ENCODE data around the gene PUS7L. TPM values are rescaled to one million over a fixed set of nuclear protein-coding genes. Genes with fewer than 3 reads are reported as not detected.
"Not testable (repeated sequence)": the region's sequence is repeated elsewhere in the genome, so short reads cannot be mapped to it uniquely, and the experiment has no call there.

Gene PUS7L
- total and polyA plus RNA-seq, 2 donors (not counting 1 experiment from before 2014, with no cell fraction given): 2.6 to 23.5 TPM

- H3K36me3 ChIP-seq (replicated peaks in 1 of 2; ENCODE audit: control extremely low read depth in 1 of 2, control insufficient read depth in 1 of 2, extremely low read depth in 1 of 2, insufficient read depth in 2 of 2, low read length in 1 of 2); ATAC-seq (ENCODE audit: low read depth); H2AFZ ChIP-seq (ENCODE audit: insufficient read depth, low read depth, low read length, poor library complexity, severe bottlenecking); H3K27me3 Mint-ChIP-seq; H3K4me3 ChIP-seq (ENCODE audit: control extremely low read depth in 1 of 5, extremely low read depth in 1 of 5, insufficient read depth in 1 of 5, low read depth in 2 of 5, low read length in 4 of 5); H4K20me1 ChIP-seq (ENCODE audit: control insufficient read depth, insufficient read depth, low read length, poor library complexity, severe bottlenecking); H3K4me1 ChIP-seq (ENCODE audit: control insufficient read depth in 2 of 2, insufficient read depth in 2 of 2, low read length in 2 of 2); intact Hi-C loops (cut with micrococcal nuclease); H3K9ac ChIP-seq (ENCODE audit: low read length); H3K79me2 ChIP-seq (ENCODE audit: control insufficient read depth, insufficient read depth, low read length); DNase-seq; H3K4me1 Mint-ChIP-seq; H3K4me3 Mint-ChIP-seq; H3K27ac Mint-ChIP-seq; POLR2A ChIA-PET; H3K27me3 ChIP-seq (replicated peaks in 1 of 4; ENCODE audit: control extremely low read depth in 1 of 4, control insufficient read depth in 3 of 4, insufficient read depth in 4 of 4, low read length in 3 of 4); CTCF ChIA-PET; H3K27ac ChIP-seq (ENCODE audit: low read length in 2 of 2); H3K9me3 Mint-ChIP-seq (ENCODE audit: insufficient read depth); H3K9me3 ChIP-seq (ENCODE audit: control extremely low read depth in 1 of 3, control insufficient read depth in 2 of 3, insufficient read depth in 1 of 3, low read length in 2 of 3); H3K4me2 ChIP-seq (replicated peaks; ENCODE audit: low read depth, low read length, poor library complexity, severe bottlenecking): not testable (repeated sequence)
- WGBS (ENCODE audit: insufficient coverage): 86% methylated on average over 1 of the region's 1 CpG
Measured at GRCh38 chr12:43701194-43701593, 57.4 kb downstream of the PUS7L start.

GRCh38 chr12:43696154-43696553 lies 62.4 kb downstream of the PUS7L start:
- ATAC-seq (ENCODE audit: low read depth): no peak

More at GRCh38 chr12:43696154-43696553, 62.4 kb downstream of the PUS7L start:
- no peaks in the 10 kb centered on the region for H3K4me1 Mint-ChIP-seq
- no peak overlapping the region for H3K27ac Mint-ChIP-seq
- Histone ChIP-seq H2AFZ (ENCODE audit: insufficient read depth, low read depth, low read length, poor library complexity, severe bottlenecking) (no peak overlapping the region), H3K27ac (ENCODE audit: low read length in 2 of 2) (no peak overlapping the region), H3K36me3 (replicated peaks in 1 of 2; ENCODE audit: control extremely low read depth in 1 of 2, control insufficient read depth in 1 of 2, extremely low read depth in 1 of 2, insufficient read depth in 2 of 2, low read length in 1 of 2) (no peaks in the 10 kb centered on the region), H4K20me1 (ENCODE audit: control insufficient read depth, insufficient read depth, low read length, poor library complexity, severe bottlenecking) (no peaks in the 10 kb centered on the region), H3K79me2 (ENCODE audit: control insufficient read depth, insufficient read depth, low read length) (no peaks in the 10 kb centered on the region), H3K9ac (ENCODE audit: low read length) (no peak overlapping the region), H3K4me3 (ENCODE audit: control extremely low read depth in 1 of 5, extremely low read depth in 1 of 5, insufficient read depth in 1 of 5, low read depth in 2 of 5, low read length in 4 of 5) (no peak overlapping the region), H3K4me1 (ENCODE audit: control insufficient read depth in 2 of 2, insufficient read depth in 2 of 2, low read length in 2 of 2) (no peaks in the 10 kb centered on the region), H3K9me3 (ENCODE audit: control extremely low read depth in 1 of 3, control insufficient read depth in 2 of 3, insufficient read depth in 1 of 3, low read length in 2 of 3) (no peaks in the 10 kb centered on the region), H3K4me2 (replicated peaks; ENCODE audit: low read depth, low read length, poor library complexity, severe bottlenecking) (no peak overlapping the region), H3K27me3 (replicated peaks in 1 of 4; ENCODE audit: control extremely low read depth in 1 of 4, control insufficient read depth in 3 of 4, insufficient read depth in 4 of 4, low read length in 3 of 4) (peaks cover 0 to 9% (median 0%) of the 10 kb centered on the region in 4 experiments)
- intact Hi-C loops (cut with micrococcal nuclease): no loop called here
- peaks cover 3% of the 10 kb centered on the region for H3K27me3 Mint-ChIP-seq
- no peaks in the 10 kb centered on the region for H3K9me3 Mint-ChIP-seq (ENCODE audit: insufficient read depth)
- 90% methylated on average over 3 of the region's 3 CpGs for WGBS (ENCODE audit: insufficient coverage)
- no peak overlapping the region for H3K4me3 Mint-ChIP-seq
- TF ChIP-seq CTCF (IDR thresholded peaks at IDR 0.05): no peak
- no peak for TF ChIP-seq EZH2 (IDR thresholded peaks at IDR 0.05; ENCODE audit: borderline replicate concordance, insufficient read depth, low read depth, low read length, poor library complexity, severe bottlenecking)
- ChIA-PET POLR2A (no interaction called here), CTCF (no interaction called here)
- DNase-seq: no peak
